Osteocyte (in vitro differentiated cells): ENCODE results near the gene CKMT1B. TPM values are rescaled to one million over a fixed set of nuclear protein-coding genes. Genes with fewer than 3 reads are reported as not detected.
"Not testable (repeated sequence)": the region's sequence is repeated elsewhere in the genome, so short reads cannot be mapped to it uniquely, and the experiment has no call there.

ENCODE experiments used
- DNase-seq: peaks from one replicate; pipeline ENCODE4 v3.0.0; 2021; ENCODE audit warnings: mixed read lengths; ENCODE audit not compliant: unreplicated experiment; ENCODE audit errors: extremely low spot score
- H3K27ac Mint-ChIP-seq: one replicate; pipeline ENCODE4 v1.8.0; 2021; ENCODE audit warnings: mild to moderate bottlenecking, mixed read lengths; ENCODE audit not compliant: unreplicated experiment
- H3K27me3 Mint-ChIP-seq: one replicate; pipeline ENCODE4 v1.8.0; 2021; ENCODE audit warnings: mixed read lengths; ENCODE audit not compliant: unreplicated experiment
- H3K36me3 Mint-ChIP-seq: one replicate; pipeline ENCODE4 v1.8.0; 2021; ENCODE audit warnings: mixed read lengths; ENCODE audit not compliant: unreplicated experiment
- H3K4me1 Mint-ChIP-seq: one replicate; pipeline ENCODE4 v1.8.0; 2021; ENCODE audit warnings: mixed read lengths; ENCODE audit not compliant: unreplicated experiment
- H3K4me3 Mint-ChIP-seq: one replicate; pipeline ENCODE4 v1.8.0; 2021; ENCODE audit warnings: mild to moderate bottlenecking, moderate library complexity, mixed read lengths; ENCODE audit not compliant: unreplicated experiment
- H3K9me3 Mint-ChIP-seq: one replicate; pipeline ENCODE4 v1.8.0; 2021; ENCODE audit warnings: mixed read lengths; ENCODE audit not compliant: unreplicated experiment
- CTCF ChIP-seq: fragments of 200-600 bp; sonication (generic); IDR thresholded peaks from 2 replicates; pipeline ENCODE4 v1.5.0; 2021; ENCODE audit warnings: antibody characterized with exemption, mild to moderate bottlenecking, moderate library complexity
- long read RNA-seq: library from polyadenylated mRNA; unstranded; transcript quantifications from one replicate; pipeline ENCODE4 v2.0.0, GENCODE V29; 2021
- total RNA-seq: library from RNA; stranded (reverse); gene quantifications from 2 replicates; pipeline ENCODE4 v1.2.1, GENCODE V29; 2021

The CKMT1B gene
- total RNA-seq: not detected in 2 replicates
- long read RNA-seq: 0 reads

GRCh38 chr15:43593328-43594190 is at the start of gene CKMT1B:
Gene CKMT1B (plus strand): TSS chr15:43594027. CDS start chr15:43594219, 192 bp downstream.
- H3K9me3 Mint-ChIP-seq, H3K36me3 Mint-ChIP-seq, H3K4me3 Mint-ChIP-seq, H3K4me1 Mint-ChIP-seq, DNase-seq, H3K27ac Mint-ChIP-seq: not testable (repeated sequence)
- H3K27me3 Mint-ChIP-seq: peaks cover 17% of the 10 kb centered on the region

- TF ChIP-seq CTCF: no peak
- Mint-ChIP-seq H3K27me3 (no peaks in the 10 kb centered on the region), H3K36me3 (peaks cover 9% of the 10 kb centered on the region), H3K4me1 (no peaks in the 10 kb centered on the region), H3K27ac (no peak overlapping the region), H3K9me3 (peaks cover 11% of the 10 kb centered on the region), H3K4me3 (no peak overlapping the region)
- no peak for DNase-seq
Measured at GRCh38 chr15:43544266-43544665, 49.6 kb upstream of the CKMT1B start.

GRCh38 chr15:43545426-43545825 is 48.4 kb upstream of the CKMT1B start:
- no peak for DNase-seq
- Mint-ChIP-seq H3K36me3 (peaks cover 9% of the 10 kb centered on the region), H3K27me3 (no peaks in the 10 kb centered on the region), H3K4me3 (no peak overlapping the region), H3K4me1 (no peaks in the 10 kb centered on the region), H3K9me3 (peaks cover 11% of the 10 kb centered on the region), H3K27ac (no peak overlapping the region)
- TF ChIP-seq CTCF: no peak

- no peak for DNase-seq
- Mint-ChIP-seq H3K4me3 (no peak overlapping the region), H3K36me3 (peaks cover 9% of the 10 kb centered on the region), H3K27ac (no peak overlapping the region), H3K4me1 (no peaks in the 10 kb centered on the region), H3K9me3 (peaks cover 11% of the 10 kb centered on the region), H3K27me3 (no peaks in the 10 kb centered on the region)
- TF ChIP-seq CTCF: no peak
Measured at GRCh38 chr15:43547539-43547938, 46.3 kb upstream of the CKMT1B start.

DNA sequence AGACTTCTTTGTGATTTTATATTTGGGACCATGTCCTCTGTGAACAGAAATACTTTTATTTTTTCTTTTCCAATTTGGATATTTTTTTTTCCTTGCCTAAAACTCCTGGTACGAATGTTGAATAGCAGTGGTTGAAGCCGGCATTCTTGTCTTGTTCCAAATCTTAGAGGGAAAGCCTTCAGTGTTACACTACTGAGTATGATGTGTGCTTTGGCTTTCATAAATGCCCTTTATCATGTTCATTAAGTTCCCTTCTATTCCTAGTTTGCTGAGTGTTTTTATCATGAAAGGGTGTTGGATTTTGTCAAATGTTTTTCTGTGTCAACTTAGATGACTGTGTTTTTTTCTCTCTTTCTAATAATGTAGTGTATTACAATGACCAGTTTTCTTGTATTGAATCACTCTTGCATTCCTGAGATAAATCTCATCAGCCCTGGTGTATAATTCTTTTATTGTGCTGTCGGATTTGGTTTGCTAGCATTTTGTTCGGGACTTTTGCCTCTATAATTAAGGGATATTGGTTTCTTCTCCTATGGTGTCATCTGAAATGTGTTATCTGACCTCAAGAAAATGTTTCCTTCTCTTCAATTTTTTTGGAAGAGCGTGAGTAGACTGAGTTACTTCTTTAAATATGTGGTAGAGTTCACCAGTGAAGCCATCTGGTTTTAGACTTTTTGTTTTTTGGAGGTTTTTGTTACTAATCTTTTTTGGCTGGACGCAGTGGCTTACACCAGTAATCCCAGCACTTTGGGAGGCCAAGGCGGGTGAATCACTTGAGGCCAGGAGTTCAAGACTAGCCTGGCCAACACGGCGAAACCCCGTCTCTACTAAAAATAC is 43.1 kb upstream of the CKMT1B start:
- H3K27ac Mint-ChIP-seq: no peak overlapping the region
- H3K9me3 Mint-ChIP-seq: peaks cover 7% of the 10 kb centered on the region
- no peaks in the 10 kb centered on the region for H3K27me3 Mint-ChIP-seq
- no peak for DNase-seq
- TF ChIP-seq CTCF: no peak
- peaks cover 8% of the 10 kb centered on the region for H3K36me3 Mint-ChIP-seq
- no peaks in the 10 kb centered on the region for H3K4me1 Mint-ChIP-seq
- no peak overlapping the region for H3K4me3 Mint-ChIP-seq
